ENCODE results near the gene MTM1. TPM values are rescaled to one million over a fixed set of nuclear protein-coding genes. Genes with fewer than 3 reads are reported as not detected.

Gene MTM1
- total and polyA plus RNA-seq, 2 experiments from 2014 or later = 3.2 to 8.7 TPM

- H3K4me1 Mint-ChIP-seq = no peaks in the 10 kb centered on the region; the same call in 1 of the 3 replicates
- Histone ChIP-seq H3K79me2 (replicated peaks; ENCODE audit: insufficient read depth) (no peaks in the 10 kb centered on the region), H3K36me3 (ENCODE audit: insufficient read depth) (no peaks in the 10 kb centered on the region), H3K4me2 (no peak overlapping the region), H3K27ac (ENCODE audit: low read depth) (no peak overlapping the region), H2AFZ (no peak overlapping the region), H3F3A (replicated peaks; ENCODE audit: low read depth) (no peaks in the 10 kb centered on the region), H3K27me3 (ENCODE audit: insufficient read depth) (no peaks in the 10 kb centered on the region), H3K9me2 (ENCODE audit: insufficient read depth) (no peaks in the 10 kb centered on the region), H4K20me1 (replicated peaks; ENCODE audit: insufficient read depth) (no peaks in the 10 kb centered on the region), H3K4me1 (ENCODE audit: insufficient read depth) (no peaks in the 10 kb centered on the region), H3K4me3 (no peak overlapping the region)
- peaks cover 3% of the 10 kb centered on the region; the same call in 1 of the 3 replicates for H3K36me3 Mint-ChIP-seq (ENCODE audit: low read depth)
- ATAC-seq = no peak
- H3K27ac Mint-ChIP-seq = no peak overlapping the region
- no peak overlapping the region for H3K4me3 Mint-ChIP-seq
- H3K9me3 Mint-ChIP-seq = no peaks in the 10 kb centered on the region
- TF ChIP-seq REST (IDR thresholded peaks at IDR 0.05; ENCODE audit: unreplicated experiment) (no peak), CREB1 (CRISPR knock-in tag; IDR thresholded peaks at IDR 0.05; ENCODE audit: low read depth) (no peak), ZNF462 (CRISPR knock-in tag; IDR thresholded peaks at IDR 0.05) (no peak), EZH2phosphoT487 (IDR thresholded peaks at IDR 0.05; ENCODE audit: unreplicated experiment) (no peak), NANOG (IDR thresholded peaks at IDR 0.05; ENCODE audit: borderline replicate concordance) (no peak), STAT1 (IDR thresholded peaks at IDR 0.05; ENCODE audit: unreplicated experiment) (no peak)
- peaks cover 3% of the 10 kb centered on the region for H3K27me3 Mint-ChIP-seq (ENCODE audit: insufficient read depth, low read depth, poor library complexity)
- DNase-seq (ENCODE audit: low spot score) = no peak
These were observed 34.3 kb downstream of the MTM1 start for GRCh38 chrX:150602743-150603142.
